Measurements from ENCODE around the gene PSAP. TPM values are rescaled to one million over a fixed set of nuclear protein-coding genes. Genes with fewer than 3 reads are reported as not detected.
"Not testable (repeated sequence)": the region's sequence is repeated elsewhere in the genome, so short reads cannot be mapped to it uniquely, and the experiment has no call there.

PSAP gene
- total RNA-seq, 1 experiment from 2014 or later: 336 TPM

- DNase-seq: no peak
- Mint-ChIP-seq H3K27ac (no peak overlapping the region), H3K4me3 (no peak overlapping the region), H3K27me3 (ENCODE audit: low read depth) (no peaks in the 10 kb centered on the region; the same call in 1 of the 2 replicates), H3K36me3 (ENCODE audit: insufficient read depth in 1 of 3, low read depth in 3 of 3) (peaks cover 0 to 7% (median 2%) of the 10 kb centered on the region in 3 experiments; a peak in 2 of 7 replicates), H3K9me3 (peaks cover 12 to 17% of the 10 kb centered on the region in 2 experiments), H3K4me1 (peaks cover 7 to 8% of the 10 kb centered on the region in 2 experiments)
- H3K4ac ChIP-seq (ENCODE audit: low read depth, low read length): no peak overlapping the region
- H3K14ac ChIP-seq (ENCODE audit: insufficient read depth, low read length): no peak overlapping the region
- H3K79me2 ChIP-seq (ENCODE audit: insufficient read depth, low read length): no peaks in the 10 kb centered on the region
- H2BK120ac ChIP-seq (ENCODE audit: low read depth, low read length, poor library complexity, severe bottlenecking): no peak overlapping the region
- no peak overlapping the region for H2AFZ ChIP-seq (ENCODE audit: low read length)
- no peak overlapping the region for H3T11ph ChIP-seq (ENCODE audit: low read length)
- no peak overlapping the region for H3K4me2 ChIP-seq (ENCODE audit: insufficient read depth, insufficient read length, low read length)
- no peaks in the 10 kb centered on the region for H3K9me3 ChIP-seq (ENCODE audit: control insufficient read depth, low read depth, low read length)
- no CpG with 5 or more reads among the region's 7 CpGs for WGBS (ENCODE audit: extremely low coverage, insufficient read length, low lambda C conversion rate)
- no peak overlapping the region for H3K27ac ChIP-seq (ENCODE audit: insufficient read length, low read depth, low read length)
- H4K91ac ChIP-seq (ENCODE audit: insufficient read length, low read depth, low read length): no peak overlapping the region
- H3K27me3 ChIP-seq (ENCODE audit: insufficient read depth, low read length): no peaks in the 10 kb centered on the region
- no peak overlapping the region for H4K5ac ChIP-seq (ENCODE audit: insufficient read length, low read depth, low read length)
- no peaks in the 10 kb centered on the region for H3K23me2 ChIP-seq (ENCODE audit: insufficient read length, low read depth, low read length, poor library complexity, severe bottlenecking)
- H2BK12ac ChIP-seq (ENCODE audit: insufficient read length, low read depth, low read length): no peak overlapping the region
- no peak overlapping the region for H3K56ac ChIP-seq (ENCODE audit: insufficient read length, low read depth, low read length)
- no peak overlapping the region for H2AK5ac ChIP-seq (ENCODE audit: insufficient read length, low read length)
- H3K79me1 ChIP-seq (ENCODE audit: insufficient read depth, low read depth, low read length, poor library complexity, severe bottlenecking): no peaks in the 10 kb centered on the region
- TF ChIP-seq CTCF (conservative IDR thresholded peaks at IDR 0.05): no peak
- H3K18ac ChIP-seq (ENCODE audit: insufficient read length, low read depth, low read length): no peak overlapping the region
- H4K20me1 ChIP-seq (ENCODE audit: control insufficient read depth, insufficient read depth, insufficient read length): no peaks in the 10 kb centered on the region
- no peak overlapping the region for H2BK20ac ChIP-seq (ENCODE audit: low read depth, low read length, poor library complexity, severe bottlenecking)
- no peak overlapping the region for H3K9ac ChIP-seq (ENCODE audit: extremely low read depth, insufficient read length, low read length)
- no peaks in the 10 kb centered on the region for H3K4me1 ChIP-seq (ENCODE audit: insufficient read depth, low read length)
- no peak overlapping the region for H4K8ac ChIP-seq (replicated peaks; ENCODE audit: insufficient read length, low read depth, low read length)
- H3K23ac ChIP-seq (ENCODE audit: insufficient read length, low read depth, low read length): no peak overlapping the region
- no peak overlapping the region for H2BK15ac ChIP-seq (ENCODE audit: low read depth, low read length)
- H2BK5ac ChIP-seq (ENCODE audit: insufficient read length, low read length): no peak overlapping the region
Measured at GRCh38 chr10:71873582-71874211, 22.6 kb upstream of the PSAP start.

GRCh38 chr10:71869601-71870000 is 18.6 kb upstream of the PSAP start:
- not testable (repeated sequence) for H3K9me3 ChIP-seq (ENCODE audit: control insufficient read depth, low read depth, low read length); H3K14ac ChIP-seq (ENCODE audit: insufficient read depth, low read length); H3T11ph ChIP-seq (ENCODE audit: low read length); H3K23me2 ChIP-seq (ENCODE audit: insufficient read length, low read depth, low read length, poor library complexity, severe bottlenecking); H2BK12ac ChIP-seq (ENCODE audit: insufficient read length, low read depth, low read length); H3K27ac Mint-ChIP-seq; H2BK15ac ChIP-seq (ENCODE audit: low read depth, low read length); H4K5ac ChIP-seq (ENCODE audit: insufficient read length, low read depth, low read length); H4K8ac ChIP-seq (replicated peaks; ENCODE audit: insufficient read length, low read depth, low read length); H3K27me3 ChIP-seq (ENCODE audit: insufficient read depth, low read length); H3K27ac ChIP-seq (ENCODE audit: insufficient read length, low read depth, low read length); H3K79me1 ChIP-seq (ENCODE audit: insufficient read depth, low read depth, low read length, poor library complexity, severe bottlenecking); H4K20me1 ChIP-seq (ENCODE audit: control insufficient read depth, insufficient read depth, insufficient read length); H3K36me3 Mint-ChIP-seq (ENCODE audit: insufficient read depth in 1 of 3, low read depth in 3 of 3); H3K18ac ChIP-seq (ENCODE audit: insufficient read length, low read depth, low read length); H3K4ac ChIP-seq (ENCODE audit: low read depth, low read length); H2BK20ac ChIP-seq (ENCODE audit: low read depth, low read length, poor library complexity, severe bottlenecking); H3K56ac ChIP-seq (ENCODE audit: insufficient read length, low read depth, low read length); H2AFZ ChIP-seq (ENCODE audit: low read length); H3K4me2 ChIP-seq (ENCODE audit: insufficient read depth, insufficient read length, low read length); H3K4me1 Mint-ChIP-seq; H3K23ac ChIP-seq (ENCODE audit: insufficient read length, low read depth, low read length); H3K9ac ChIP-seq (ENCODE audit: extremely low read depth, insufficient read length, low read length); H3K4me3 Mint-ChIP-seq; DNase-seq; H3K4me1 ChIP-seq (ENCODE audit: insufficient read depth, low read length); H3K9me3 Mint-ChIP-seq; H3K27me3 Mint-ChIP-seq (ENCODE audit: low read depth); H2AK5ac ChIP-seq (ENCODE audit: insufficient read length, low read length); H4K91ac ChIP-seq (ENCODE audit: insufficient read length, low read depth, low read length); H2BK5ac ChIP-seq (ENCODE audit: insufficient read length, low read length); H2BK120ac ChIP-seq (ENCODE audit: low read depth, low read length, poor library complexity, severe bottlenecking); H3K79me2 ChIP-seq (ENCODE audit: insufficient read depth, low read length)
- no CpG with 5 or more reads among the region's 32 CpGs for WGBS (ENCODE audit: extremely low coverage, insufficient read length, low lambda C conversion rate)

Data from H9 (cell line).